ENCODE data around the gene CELF3. TPM values are rescaled to one million over a fixed set of nuclear protein-coding genes. Genes with fewer than 3 reads are reported as not detected.

Gene CELF3
- total and polyA plus RNA-seq, 2 experiments from 2014 or later, result 0.31 to 0.58 TPM

DNA sequence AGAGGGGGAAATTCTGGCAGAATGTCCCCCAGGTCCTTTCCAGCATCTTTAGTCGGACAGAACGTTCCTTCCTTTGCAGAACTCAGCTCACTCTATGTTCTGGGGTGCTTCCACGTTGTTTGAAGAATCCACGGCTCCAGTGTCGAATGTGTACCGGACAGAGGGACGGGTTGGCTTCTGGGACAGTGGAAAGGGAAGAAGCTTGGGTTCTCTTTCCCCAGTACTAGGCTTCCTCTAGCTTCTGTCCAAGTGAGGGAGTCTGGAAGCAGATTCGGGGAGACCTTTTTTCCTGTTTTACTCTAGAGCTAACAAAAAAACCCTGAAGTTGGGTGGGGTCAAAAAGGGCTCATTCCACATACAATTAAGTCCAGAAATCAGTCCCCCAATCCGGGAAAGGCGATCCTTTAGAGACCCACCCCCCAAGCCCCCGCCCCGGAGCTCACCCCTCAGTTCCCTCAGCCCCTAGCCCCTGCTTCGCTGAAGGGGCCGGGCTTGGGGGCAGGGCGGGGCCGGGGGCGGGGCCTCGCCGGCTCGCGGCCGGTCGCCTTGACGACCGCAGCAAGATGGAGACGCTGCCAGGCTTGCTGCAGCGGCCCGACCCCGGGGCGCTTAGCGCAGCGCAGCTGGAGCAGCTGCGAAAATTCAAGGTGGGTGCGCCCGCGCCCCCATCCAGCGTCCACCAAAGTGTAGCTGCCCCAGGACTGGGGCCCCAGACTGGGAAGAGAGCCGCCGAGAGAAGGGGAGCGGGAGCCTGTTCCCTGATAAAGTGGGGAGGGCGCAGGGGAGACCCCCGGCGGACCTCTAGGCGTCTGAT lies 4.6 kb upstream of the CELF3 start, which contains the start of gene RIIAD1:
Gene RIIAD1, plus strand, starts transcription at position 549 of the 814 bp plus-strand sequence. Its CDS starts 15 bp downstream, at position 564.
- peaks cover 41% of the 10 kb centered on the region for H3K27me3 Mint-ChIP-seq (ENCODE audit: insufficient read depth, low read depth, poor library complexity)
- no peaks in the 10 kb centered on the region for H3K36me3 ChIP-seq (ENCODE audit: insufficient read depth)
- H3K27ac ChIP-seq (ENCODE audit: low read depth), result no peak within 1 kb of the TSS
- H3K79me2 ChIP-seq (replicated peaks; ENCODE audit: insufficient read depth), result no peaks in the 10 kb centered on the region
- H2AFZ ChIP-seq, result peak within 1 kb of the TSS; percentile 95
- no peaks in the 10 kb centered on the region for H3F3A ChIP-seq (replicated peaks; ENCODE audit: low read depth)
- no peaks in the 10 kb centered on the region for H3K9me2 ChIP-seq (ENCODE audit: insufficient read depth)
- peak within 1 kb of the TSS; percentile 93 for H3K4me2 ChIP-seq
- H3K27ac Mint-ChIP-seq, result no peak within 1 kb of the TSS
- peak; percentile 84 for ATAC-seq
- H3K27me3 ChIP-seq (ENCODE audit: insufficient read depth), result peaks cover 62% of the 10 kb centered on the region
- peak within 1 kb of the TSS; percentile 78 for H3K4me3 Mint-ChIP-seq
- H4K20me1 ChIP-seq (replicated peaks; ENCODE audit: insufficient read depth), result 0 out of 2 replicates have a peak, but pooled peaks cover 2% of the 10 kb centered on the region
- H3K9me3 Mint-ChIP-seq, result no peaks in the 10 kb centered on the region
- peaks cover 27% of the 10 kb centered on the region for H3K4me1 Mint-ChIP-seq
- no peak for TF ChIP-seq CREB1 (CRISPR knock-in tag; IDR thresholded peaks at IDR 0.05; ENCODE audit: low read depth)
- no peak for TF ChIP-seq STAT1 (IDR thresholded peaks at IDR 0.05; ENCODE audit: unreplicated experiment)
- TF ChIP-seq, protein P1, sequence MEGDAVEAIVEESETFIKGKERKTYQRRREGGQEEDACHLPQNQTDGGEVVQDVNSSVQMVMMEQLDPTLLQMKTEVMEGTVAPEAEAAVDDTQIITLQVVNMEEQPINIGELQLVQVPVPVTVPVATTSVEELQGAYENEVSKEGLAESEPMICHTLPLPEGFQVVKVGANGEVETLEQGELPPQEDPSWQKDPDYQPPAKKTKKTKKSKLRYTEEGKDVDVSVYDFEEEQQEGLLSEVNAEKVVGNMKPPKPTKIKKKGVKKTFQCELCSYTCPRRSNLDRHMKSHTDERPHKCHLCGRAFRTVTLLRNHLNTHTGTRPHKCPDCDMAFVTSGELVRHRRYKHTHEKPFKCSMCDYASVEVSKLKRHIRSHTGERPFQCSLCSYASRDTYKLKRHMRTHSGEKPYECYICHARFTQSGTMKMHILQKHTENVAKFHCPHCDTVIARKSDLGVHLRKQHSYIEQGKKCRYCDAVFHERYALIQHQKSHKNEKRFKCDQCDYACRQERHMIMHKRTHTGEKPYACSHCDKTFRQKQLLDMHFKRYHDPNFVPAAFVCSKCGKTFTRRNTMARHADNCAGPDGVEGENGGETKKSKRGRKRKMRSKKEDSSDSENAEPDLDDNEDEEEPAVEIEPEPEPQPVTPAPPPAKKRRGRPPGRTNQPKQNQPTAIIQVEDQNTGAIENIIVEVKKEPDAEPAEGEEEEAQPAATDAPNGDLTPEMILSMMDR (conservative IDR thresholded peaks at IDR 0.05; ENCODE audit: low read depth in 2 of 2), result no peak
- TF ChIP-seq POLR2AphosphoS5 (IDR thresholded peaks at IDR 0.05; ENCODE audit: low read depth), result no peak
- TF ChIP-seq, protein P2, sequence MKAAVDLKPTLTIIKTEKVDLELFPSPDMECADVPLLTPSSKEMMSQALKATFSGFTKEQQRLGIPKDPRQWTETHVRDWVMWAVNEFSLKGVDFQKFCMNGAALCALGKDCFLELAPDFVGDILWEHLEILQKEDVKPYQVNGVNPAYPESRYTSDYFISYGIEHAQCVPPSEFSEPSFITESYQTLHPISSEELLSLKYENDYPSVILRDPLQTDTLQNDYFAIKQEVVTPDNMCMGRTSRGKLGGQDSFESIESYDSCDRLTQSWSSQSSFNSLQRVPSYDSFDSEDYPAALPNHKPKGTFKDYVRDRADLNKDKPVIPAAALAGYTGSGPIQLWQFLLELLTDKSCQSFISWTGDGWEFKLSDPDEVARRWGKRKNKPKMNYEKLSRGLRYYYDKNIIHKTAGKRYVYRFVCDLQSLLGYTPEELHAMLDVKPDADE (IDR thresholded peaks at IDR 0.05), result no peak
- TF ChIP-seq, protein P3, sequence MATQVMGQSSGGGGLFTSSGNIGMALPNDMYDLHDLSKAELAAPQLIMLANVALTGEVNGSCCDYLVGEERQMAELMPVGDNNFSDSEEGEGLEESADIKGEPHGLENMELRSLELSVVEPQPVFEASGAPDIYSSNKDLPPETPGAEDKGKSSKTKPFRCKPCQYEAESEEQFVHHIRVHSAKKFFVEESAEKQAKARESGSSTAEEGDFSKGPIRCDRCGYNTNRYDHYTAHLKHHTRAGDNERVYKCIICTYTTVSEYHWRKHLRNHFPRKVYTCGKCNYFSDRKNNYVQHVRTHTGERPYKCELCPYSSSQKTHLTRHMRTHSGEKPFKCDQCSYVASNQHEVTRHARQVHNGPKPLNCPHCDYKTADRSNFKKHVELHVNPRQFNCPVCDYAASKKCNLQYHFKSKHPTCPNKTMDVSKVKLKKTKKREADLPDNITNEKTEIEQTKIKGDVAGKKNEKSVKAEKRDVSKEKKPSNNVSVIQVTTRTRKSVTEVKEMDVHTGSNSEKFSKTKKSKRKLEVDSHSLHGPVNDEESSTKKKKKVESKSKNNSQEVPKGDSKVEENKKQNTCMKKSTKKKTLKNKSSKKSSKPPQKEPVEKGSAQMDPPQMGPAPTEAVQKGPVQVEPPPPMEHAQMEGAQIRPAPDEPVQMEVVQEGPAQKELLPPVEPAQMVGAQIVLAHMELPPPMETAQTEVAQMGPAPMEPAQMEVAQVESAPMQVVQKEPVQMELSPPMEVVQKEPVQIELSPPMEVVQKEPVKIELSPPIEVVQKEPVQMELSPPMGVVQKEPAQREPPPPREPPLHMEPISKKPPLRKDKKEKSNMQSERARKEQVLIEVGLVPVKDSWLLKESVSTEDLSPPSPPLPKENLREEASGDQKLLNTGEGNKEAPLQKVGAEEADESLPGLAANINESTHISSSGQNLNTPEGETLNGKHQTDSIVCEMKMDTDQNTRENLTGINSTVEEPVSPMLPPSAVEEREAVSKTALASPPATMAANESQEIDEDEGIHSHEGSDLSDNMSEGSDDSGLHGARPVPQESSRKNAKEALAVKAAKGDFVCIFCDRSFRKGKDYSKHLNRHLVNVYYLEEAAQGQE (IDR thresholded peaks at IDR 0.05; ENCODE audit: unreplicated experiment), result no peak
- TF ChIP-seq JUNB (IDR thresholded peaks at IDR 0.05; ENCODE audit: unreplicated experiment), result no peak
- TF ChIP-seq NANOG (IDR thresholded peaks at IDR 0.05; ENCODE audit: borderline replicate concordance), result no peak
- no peak for TF ChIP-seq ZNF114 (CRISPR knock-in tag; IDR thresholded peaks at IDR 0.05)
- TF ChIP-seq ZNF331 (CRISPR knock-in tag; IDR thresholded peaks at IDR 0.05; ENCODE audit: low read depth), result no peak
- TF ChIP-seq EZH2 (IDR thresholded peaks at IDR 0.05; ENCODE audit: low read depth, unreplicated experiment), result no peak
- TF ChIP-seq, protein P4, sequence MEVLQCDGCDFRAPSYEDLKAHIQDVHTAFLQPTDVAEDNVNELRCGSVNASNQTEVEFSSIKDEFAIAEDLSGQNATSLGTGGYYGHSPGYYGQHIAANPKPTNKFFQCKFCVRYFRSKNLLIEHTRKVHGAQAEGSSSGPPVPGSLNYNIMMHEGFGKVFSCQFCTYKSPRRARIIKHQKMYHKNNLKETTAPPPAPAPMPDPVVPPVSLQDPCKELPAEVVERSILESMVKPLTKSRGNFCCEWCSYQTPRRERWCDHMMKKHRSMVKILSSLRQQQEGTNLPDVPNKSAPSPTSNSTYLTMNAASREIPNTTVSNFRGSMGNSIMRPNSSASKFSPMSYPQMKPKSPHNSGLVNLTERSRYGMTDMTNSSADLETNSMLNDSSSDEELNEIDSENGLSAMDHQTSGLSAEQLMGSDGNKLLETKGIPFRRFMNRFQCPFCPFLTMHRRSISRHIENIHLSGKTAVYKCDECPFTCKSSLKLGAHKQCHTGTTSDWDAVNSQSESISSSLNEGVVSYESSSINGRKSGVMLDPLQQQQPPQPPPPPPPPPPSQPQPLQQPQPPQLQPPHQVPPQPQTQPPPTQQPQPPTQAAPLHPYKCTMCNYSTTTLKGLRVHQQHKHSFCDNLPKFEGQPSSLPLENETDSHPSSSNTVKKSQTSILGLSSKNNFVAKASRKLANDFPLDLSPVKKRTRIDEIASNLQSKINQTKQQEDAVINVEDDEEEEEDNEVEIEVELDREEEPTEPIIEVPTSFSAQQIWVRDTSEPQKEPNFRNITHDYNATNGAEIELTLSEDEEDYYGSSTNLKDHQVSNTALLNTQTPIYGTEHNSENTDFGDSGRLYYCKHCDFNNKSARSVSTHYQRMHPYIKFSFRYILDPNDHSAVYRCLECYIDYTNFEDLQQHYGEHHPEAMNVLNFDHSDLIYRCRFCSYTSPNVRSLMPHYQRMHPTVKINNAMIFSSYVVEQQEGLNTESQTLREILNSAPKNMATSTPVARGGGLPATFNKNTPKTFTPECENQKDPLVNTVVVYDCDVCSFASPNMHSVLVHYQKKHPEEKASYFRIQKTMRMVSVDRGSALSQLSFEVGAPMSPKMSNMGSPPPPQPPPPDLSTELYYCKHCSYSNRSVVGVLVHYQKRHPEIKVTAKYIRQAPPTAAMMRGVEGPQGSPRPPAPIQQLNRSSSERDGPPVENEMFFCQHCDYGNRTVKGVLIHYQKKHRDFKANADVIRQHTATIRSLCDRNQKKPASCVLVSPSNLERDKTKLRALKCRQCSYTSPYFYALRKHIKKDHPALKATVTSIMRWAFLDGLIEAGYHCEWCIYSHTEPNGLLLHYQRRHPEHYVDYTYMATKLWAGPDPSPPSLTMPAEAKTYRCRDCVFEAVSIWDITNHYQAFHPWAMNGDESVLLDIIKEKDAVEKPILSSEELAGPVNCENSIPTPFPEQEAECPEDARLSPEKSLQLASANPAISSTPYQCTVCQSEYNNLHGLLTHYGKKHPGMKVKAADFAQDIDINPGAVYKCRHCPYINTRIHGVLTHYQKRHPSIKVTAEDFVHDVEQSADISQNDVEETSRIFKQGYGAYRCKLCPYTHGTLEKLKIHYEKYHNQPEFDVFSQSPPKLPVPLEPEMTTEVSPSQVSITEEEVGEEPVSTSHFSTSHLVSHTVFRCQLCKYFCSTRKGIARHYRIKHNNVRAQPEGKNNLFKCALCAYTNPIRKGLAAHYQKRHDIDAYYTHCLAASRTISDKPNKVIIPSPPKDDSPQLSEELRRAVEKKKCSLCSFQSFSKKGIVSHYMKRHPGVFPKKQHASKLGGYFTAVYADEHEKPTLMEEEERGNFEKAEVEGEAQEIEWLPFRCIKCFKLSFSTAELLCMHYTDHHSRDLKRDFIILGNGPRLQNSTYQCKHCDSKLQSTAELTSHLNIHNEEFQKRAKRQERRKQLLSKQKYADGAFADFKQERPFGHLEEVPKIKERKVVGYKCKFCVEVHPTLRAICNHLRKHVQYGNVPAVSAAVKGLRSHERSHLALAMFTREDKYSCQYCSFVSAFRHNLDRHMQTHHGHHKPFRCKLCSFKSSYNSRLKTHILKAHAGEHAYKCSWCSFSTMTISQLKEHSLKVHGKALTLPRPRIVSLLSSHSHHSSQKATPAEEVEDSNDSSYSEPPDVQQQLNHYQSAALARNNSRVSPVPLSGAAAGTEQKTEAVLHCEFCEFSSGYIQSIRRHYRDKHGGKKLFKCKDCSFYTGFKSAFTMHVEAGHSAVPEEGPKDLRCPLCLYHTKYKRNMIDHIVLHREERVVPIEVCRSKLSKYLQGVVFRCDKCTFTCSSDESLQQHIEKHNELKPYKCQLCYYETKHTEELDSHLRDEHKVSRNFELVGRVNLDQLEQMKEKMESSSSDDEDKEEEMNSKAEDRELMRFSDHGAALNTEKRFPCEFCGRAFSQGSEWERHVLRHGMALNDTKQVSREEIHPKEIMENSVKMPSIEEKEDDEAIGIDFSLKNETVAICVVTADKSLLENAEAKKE (CRISPR knock-in tag; IDR thresholded peaks at IDR 0.05), result no peak
- no peak for TF ChIP-seq EZH2phosphoT487 (IDR thresholded peaks at IDR 0.05; ENCODE audit: unreplicated experiment)
- peaks cover 19% of the 10 kb centered on the region for H3K4me1 ChIP-seq (ENCODE audit: insufficient read depth)
- no peaks in the 10 kb centered on the region for H3K36me3 Mint-ChIP-seq (ENCODE audit: low read depth)
- H3K4me3 ChIP-seq, result peak within 1 kb of the TSS; percentile 87
- DNase-seq (ENCODE audit: low spot score), result peak; percentile 78
